NB4 (cell line): ENCODE measurements around the gene TPM4.
"Not testable (repeated sequence)": the region's sequence is repeated elsewhere in the genome, so short reads cannot be mapped to it uniquely, and the experiment has no call there.

Experiments
- DNase-seq: peaks from one replicate; pipeline ENCODE4 v3.0.0; 2010; ENCODE audit warnings: low read depth
- H3K4me3 ChIP-seq: one replicate; pipeline ENCODE4 v1.5.1; 2011; ENCODE audit warnings: mild to moderate bottlenecking, low read depth, low read length, moderate library complexity
- MYC ChIP-seq: IDR thresholded peaks from 2 replicates; pipeline ENCODE4 v1.6.1; 2011; ENCODE audit warnings: low read depth, low read length
- POLR2A ChIP-seq: IDR thresholded peaks from 2 replicates; pipeline ENCODE4 v1.6.1; 2011; ENCODE audit warnings: mild to moderate bottlenecking; ENCODE audit not compliant: insufficient read length; ENCODE audit errors: extremely low read depth
- TF ChIP-seq, protein P1 (sequence below): IDR thresholded peaks from 2 replicates; pipeline ENCODE4 v1.6.1; 2011; ENCODE audit warnings: low read depth, low read length
- TF ChIP-seq, protein P2 (sequence below): IDR thresholded peaks from one replicate; pipeline ENCODE4 v1.5.1; 2012; ENCODE audit warnings: low read depth, low read length

The TPM4 gene

DNA sequence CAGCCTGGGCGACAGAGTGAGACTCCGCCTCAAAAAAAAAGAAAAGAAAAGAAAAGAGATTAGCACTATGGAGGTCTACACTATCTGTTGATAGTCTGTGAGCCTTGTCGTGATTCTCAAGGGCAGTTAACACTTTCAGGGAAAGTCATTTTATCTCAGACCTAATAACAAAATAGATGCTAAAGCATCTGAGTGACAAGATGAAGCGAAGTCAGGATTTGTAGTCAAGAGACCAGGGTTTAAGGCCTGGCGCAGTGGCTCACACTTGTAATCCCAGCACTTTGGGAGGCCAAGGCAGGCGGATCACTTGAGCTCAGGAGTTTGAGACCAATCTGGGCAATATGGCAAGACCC is 22.1 kb downstream of the TPM4 start:
- no peak for DNase-seq
- no peak overlapping the region for H3K4me3 ChIP-seq
- no peak for TF ChIP-seq POLR2A
- TF ChIP-seq, protein P1, sequence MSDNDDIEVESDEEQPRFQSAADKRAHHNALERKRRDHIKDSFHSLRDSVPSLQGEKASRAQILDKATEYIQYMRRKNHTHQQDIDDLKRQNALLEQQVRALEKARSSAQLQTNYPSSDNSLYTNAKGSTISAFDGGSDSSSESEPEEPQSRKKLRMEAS = no peak
- no peak for TF ChIP-seq MYC
- TF ChIP-seq, protein P2, sequence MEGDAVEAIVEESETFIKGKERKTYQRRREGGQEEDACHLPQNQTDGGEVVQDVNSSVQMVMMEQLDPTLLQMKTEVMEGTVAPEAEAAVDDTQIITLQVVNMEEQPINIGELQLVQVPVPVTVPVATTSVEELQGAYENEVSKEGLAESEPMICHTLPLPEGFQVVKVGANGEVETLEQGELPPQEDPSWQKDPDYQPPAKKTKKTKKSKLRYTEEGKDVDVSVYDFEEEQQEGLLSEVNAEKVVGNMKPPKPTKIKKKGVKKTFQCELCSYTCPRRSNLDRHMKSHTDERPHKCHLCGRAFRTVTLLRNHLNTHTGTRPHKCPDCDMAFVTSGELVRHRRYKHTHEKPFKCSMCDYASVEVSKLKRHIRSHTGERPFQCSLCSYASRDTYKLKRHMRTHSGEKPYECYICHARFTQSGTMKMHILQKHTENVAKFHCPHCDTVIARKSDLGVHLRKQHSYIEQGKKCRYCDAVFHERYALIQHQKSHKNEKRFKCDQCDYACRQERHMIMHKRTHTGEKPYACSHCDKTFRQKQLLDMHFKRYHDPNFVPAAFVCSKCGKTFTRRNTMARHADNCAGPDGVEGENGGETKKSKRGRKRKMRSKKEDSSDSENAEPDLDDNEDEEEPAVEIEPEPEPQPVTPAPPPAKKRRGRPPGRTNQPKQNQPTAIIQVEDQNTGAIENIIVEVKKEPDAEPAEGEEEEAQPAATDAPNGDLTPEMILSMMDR = no peak

DNA sequence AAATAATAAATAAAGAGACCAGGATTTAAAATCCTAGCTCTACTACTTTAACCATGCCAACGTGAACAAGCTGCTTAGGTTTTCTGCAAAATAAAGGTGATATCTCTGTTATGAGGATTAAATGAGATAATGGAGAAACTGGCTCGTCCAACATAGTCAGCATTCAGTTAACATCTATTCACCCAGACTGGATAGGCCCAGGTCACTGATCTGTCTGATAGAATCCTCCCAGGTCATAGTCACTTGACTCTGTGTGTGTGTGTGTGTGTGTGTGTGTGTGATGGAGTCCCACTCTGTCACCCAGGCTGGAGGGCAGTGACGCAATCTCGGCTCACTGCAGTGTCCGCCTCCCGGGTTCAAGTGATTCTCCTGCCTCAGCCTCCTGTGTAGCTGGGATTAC is 22.5 kb downstream of the TPM4 start:
- TF ChIP-seq, protein P2 = no peak
- TF ChIP-seq, protein P1 = no peak
- no peak for TF ChIP-seq MYC
- TF ChIP-seq POLR2A = no peak
- no peak for DNase-seq
- H3K4me3 ChIP-seq = no peak overlapping the region

DNA sequence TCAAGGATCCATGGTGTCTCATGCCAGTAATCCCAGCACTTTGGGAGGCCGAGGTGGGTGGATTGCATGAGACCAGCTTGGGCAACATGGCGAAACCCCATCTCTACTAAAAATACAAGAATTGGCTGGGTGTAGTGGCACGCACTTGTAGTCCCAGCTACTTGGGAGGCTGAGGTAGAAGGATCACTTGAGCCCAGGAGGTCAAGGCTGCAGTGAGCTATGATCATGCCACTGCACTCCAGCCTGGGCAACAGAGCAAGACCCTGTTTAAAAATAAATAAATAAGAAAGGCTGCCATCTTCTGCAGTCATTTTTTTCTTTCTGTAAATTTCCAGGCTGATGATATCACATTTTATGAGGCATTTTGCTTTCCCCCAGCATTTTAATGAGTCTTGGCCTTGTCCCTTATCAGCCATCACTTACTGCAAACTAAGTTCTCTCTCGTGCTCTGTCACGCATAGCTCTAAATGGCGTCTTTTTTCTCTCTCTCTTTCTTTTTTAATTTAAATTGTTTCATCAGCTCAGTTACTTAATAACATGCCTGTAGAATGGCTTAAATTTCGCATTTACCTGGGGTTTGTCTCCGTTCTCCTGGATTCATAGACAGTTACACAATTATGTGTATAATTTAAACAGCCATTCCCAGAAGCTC is 23.1 kb downstream of the TPM4 start:
- DNase-seq = not testable (repeated sequence)

DNA sequence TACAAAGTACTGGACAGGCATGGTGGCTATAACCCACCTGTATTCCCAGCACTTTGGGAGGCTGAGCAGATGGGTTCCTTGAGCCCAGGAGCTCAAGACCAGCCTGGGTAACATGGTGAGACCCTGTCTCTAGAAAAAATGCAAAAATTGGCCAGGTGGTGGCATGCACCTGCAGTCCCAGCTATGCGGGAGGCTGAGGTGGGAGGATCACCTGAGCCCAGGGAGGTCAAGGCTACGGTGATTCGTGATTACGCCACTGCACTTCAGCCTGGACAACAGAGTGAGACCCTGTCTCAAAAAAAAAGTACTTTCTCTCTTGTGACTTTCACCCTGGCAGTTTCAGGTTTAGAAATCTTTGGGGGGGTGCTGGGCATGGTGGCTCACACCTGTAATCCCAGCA is 24.2 kb downstream of the TPM4 start:
- TF ChIP-seq MYC (no peak), POLR2A (no peak)
- TF ChIP-seq, protein P2 = no peak
- TF ChIP-seq, protein P1 = no peak
- no peak overlapping the region for H3K4me3 ChIP-seq
- DNase-seq = no peak

More for the DNA sequence above, 23.1 kb downstream of the TPM4 start:
- H3K4me3 ChIP-seq = not testable (repeated sequence)

DNA sequence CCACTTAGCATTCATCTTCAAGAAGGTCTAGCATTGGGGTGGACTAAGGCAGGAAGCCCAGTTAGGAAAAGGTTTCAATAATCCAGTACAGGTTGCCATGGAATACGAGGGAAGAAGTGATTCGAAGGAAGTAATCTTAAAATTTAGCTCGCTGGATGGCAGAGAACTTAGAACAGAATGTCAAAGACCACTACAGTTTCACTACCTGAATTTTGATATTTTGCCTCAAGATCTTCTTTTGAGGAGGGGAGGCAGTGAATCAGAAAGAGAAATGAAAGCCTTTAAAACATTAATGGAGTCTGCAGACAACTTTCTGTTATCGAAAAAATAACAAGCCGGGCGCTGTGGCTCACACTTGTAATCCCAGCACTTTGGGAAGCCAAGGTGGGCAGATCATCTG is 28.4 kb downstream of the TPM4 start:
- TF ChIP-seq POLR2A (no peak), MYC (no peak)
- TF ChIP-seq, protein P2 = no peak
- TF ChIP-seq, protein P1 = no peak
- DNase-seq = no peak
- H3K4me3 ChIP-seq = no peak overlapping the region

DNA sequence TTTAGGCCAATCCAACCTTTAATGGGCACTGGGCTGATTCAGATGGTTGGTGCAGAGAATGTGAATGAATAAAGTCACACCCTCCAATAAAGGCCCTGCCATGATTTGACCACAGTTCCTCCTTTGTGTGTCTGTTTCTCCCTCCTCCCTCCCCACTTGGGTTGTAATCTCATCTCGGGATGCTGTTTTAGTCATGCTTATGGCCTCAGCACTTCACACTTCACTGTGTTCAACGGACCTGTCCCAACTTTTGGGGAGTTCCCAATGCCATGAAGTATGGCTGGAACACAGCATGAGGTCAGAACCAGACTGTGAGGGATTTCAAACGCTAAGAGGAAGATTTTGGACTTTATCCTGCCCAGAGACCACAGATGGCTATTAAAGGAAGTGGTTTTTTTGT is 29.8 kb downstream of the TPM4 start:
- H3K4me3 ChIP-seq = no peak overlapping the region
- TF ChIP-seq POLR2A (no peak), MYC (no peak)
- TF ChIP-seq, protein P2 = no peak
- TF ChIP-seq, protein P1 = no peak
- DNase-seq = peak; percentile 60
